Measurements from ENCODE around the gene THAP7. TPM values are rescaled to one million over a fixed set of nuclear protein-coding genes. Genes with fewer than 3 reads are reported as not detected.

The THAP7 gene
- total and polyA plus RNA-seq, 9 of the 15 experiments (the other 6 are each of a cell fraction or from before 2014, with no cell fraction given): 7.9 to 263 (median 84.1) TPM

DNA sequence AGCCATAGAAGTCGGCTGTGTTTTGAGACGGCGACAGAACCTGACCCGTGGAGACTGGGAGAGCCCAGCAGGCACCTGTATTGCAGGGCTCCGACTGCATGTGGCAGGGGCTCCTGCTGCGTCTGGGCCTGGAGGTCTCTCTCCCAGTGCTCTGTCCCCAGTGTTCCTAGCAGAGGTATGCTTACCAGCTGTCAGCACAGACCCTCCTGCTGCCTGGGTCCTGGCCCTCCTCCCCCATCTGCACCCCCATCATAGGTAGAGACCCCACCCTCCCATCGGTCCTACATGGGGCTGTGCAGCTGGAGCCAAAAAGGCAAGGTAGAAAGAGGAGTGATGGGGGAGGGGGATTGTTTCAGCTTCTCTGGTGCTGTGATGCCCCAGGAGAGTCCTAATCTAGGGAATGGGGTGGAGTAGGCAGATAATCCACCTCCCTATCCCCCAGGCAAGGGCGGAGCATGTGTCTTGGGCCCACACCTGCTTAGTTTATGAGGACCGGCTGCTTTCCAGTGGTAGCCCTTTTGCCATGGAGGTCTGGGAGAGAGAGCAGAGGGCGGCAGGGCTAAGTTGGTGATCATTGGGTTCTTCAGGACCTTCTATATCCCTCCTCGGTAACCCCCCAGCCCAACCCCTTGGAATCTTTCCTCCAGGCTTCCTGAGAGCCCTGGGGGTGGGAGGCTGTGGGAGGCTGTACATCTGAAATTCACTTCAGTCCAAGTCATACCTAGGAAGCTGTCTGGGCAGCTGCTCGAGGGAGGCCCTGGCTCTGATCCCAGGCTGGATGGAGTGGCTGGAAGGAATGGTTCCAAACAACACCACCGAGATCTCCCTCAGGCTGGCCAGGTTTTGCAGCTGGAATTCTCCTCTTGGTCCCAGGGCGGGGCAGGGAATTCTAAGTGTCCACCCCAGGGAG lies 25.1 kb upstream of the THAP7 start (continued):
- TF ChIP-seq ZNF407 (IDR thresholded peaks at IDR 0.05; ENCODE audit: low read depth) (no peak), OTX1 (CRISPR knock-in tag; IDR thresholded peaks at IDR 0.05) (0 out of 2 replicates have a peak, but pooled peaks have one; percentile 9), BDP1 (IDR thresholded peaks at IDR 0.05; ENCODE audit: insufficient read depth, insufficient read length) (no peak), PURB (CRISPR knock-in tag; IDR thresholded peaks at IDR 0.05; ENCODE audit: low read depth) (peak; percentile 13; the same call in 1 of the 2 replicates), ZNF134 (CRISPR knock-in tag; conservative IDR thresholded peaks at IDR 0.05) (no peak), U2AF2 (optimal IDR thresholded peaks at IDR 0.05; ENCODE audit: low read depth, low read length) (no peak), EZH2 (IDR thresholded peaks at IDR 0.05; ENCODE audit: borderline replicate concordance, low read depth, low read length) (0 out of 2 replicates have a peak, but pooled peaks have one; percentile 22), ZC3H4 (CRISPR knock-in tag; IDR thresholded peaks at IDR 0.05; ENCODE audit: borderline replicate concordance) (peak; percentile 19; the same call in 1 of the 2 replicates), VEZF1 (CRISPR knock-in tag; IDR thresholded peaks at IDR 0.05) (no peak), PHF21A (IDR thresholded peaks at IDR 0.05; ENCODE audit: borderline replicate concordance, low read depth) (no peak)
- TF ChIP-seq, protein P1, sequence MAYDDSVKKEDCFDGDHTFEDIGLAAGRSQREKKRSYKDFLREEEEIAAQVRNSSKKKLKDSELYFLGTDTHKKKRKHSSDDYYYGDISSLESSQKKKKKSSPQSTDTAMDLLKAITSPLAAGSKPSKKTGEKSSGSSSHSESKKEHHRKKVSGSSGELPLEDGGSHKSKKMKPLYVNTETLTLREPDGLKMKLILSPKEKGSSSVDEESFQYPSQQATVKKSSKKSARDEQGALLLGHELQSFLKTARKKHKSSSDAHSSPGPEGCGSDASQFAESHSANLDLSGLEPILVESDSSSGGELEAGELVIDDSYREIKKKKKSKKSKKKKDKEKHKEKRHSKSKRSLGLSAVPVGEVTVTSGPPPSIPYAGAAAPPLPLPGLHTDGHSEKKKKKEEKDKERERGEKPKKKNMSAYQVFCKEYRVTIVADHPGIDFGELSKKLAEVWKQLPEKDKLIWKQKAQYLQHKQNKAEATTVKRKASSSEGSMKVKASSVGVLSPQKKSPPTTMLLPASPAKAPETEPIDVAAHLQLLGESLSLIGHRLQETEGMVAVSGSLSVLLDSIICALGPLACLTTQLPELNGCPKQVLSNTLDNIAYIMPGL (CRISPR knock-in tag; IDR thresholded peaks at IDR 0.05): peak; percentile 78; the same call in 1 of the 2 replicates
- TF ChIP-seq, protein P2, sequence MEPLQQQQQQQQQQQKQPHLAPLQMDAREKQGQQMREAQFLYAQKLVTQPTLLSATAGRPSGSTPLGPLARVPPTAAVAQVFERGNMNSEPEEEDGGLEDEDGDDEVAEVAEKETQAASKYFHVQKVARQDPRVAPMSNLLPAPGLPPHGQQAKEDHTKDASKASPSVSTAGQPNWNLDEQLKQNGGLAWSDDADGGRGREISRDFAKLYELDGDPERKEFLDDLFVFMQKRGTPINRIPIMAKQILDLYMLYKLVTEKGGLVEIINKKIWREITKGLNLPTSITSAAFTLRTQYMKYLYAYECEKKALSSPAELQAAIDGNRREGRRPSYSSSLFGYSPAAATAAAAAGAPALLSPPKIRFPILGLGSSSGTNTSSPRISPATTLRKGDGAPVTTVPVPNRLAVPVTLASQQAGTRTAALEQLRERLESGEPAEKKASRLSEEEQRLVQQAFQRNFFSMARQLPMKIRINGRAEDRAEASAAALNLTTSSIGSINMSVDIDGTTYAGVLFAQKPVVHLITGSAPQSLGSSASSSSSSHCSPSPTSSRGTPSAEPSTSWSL (CRISPR knock-in tag; IDR thresholded peaks at IDR 0.05; ENCODE audit: borderline replicate concordance): peak; percentile 78; the same call in 1 of the 2 replicates
